Kidney epithelial cell (primary cell): ENCODE measurements around the gene GRIK5. TPM values are rescaled to one million over a fixed set of nuclear protein-coding genes. Genes with fewer than 3 reads are reported as not detected.

Experiments used
- DNase-seq: peaks from one replicate; pipeline ENCODE4 v3.0.0-alpha.2; 2010; ENCODE audit warnings: low read depth
- H3K27me3 ChIP-seq: 2 replicates; pipeline ENCODE4 v1.6.0; 2011; ENCODE audit warnings: low read length; ENCODE audit not compliant: control insufficient read depth, insufficient read depth
- H3K36me3 ChIP-seq: 2 replicates; pipeline ENCODE4 v1.5.1; 2011; ENCODE audit warnings: low read length; ENCODE audit not compliant: control insufficient read depth, insufficient read depth
- H3K4me3 ChIP-seq: 2 replicates; pipeline ENCODE4 v1.5.1; 2011; ENCODE audit warnings: low read depth, mild to moderate bottlenecking, control low read depth, low read length
- total RNA-seq: library from RNA; depleted of rRNA; stranded (reverse); fragments of >200 nt; gene quantifications from 2 replicates; pipeline ENCODE4 v1.2.3, GENCODE V29; 2015
- TF ChIP-seq, protein P1 (sequence below): IDR thresholded peaks from 2 replicates; pipeline ENCODE4 v1.5.1; 2011; ENCODE audit warnings: mild to moderate bottlenecking, moderate library complexity, low read length, control low read depth, inconsistent platforms; ENCODE audit not compliant: insufficient read depth, poor library complexity, severe bottlenecking

GRIK5 gene
- total RNA-seq, 1 donor from 2014 or later: 14.2 TPM

DNA sequence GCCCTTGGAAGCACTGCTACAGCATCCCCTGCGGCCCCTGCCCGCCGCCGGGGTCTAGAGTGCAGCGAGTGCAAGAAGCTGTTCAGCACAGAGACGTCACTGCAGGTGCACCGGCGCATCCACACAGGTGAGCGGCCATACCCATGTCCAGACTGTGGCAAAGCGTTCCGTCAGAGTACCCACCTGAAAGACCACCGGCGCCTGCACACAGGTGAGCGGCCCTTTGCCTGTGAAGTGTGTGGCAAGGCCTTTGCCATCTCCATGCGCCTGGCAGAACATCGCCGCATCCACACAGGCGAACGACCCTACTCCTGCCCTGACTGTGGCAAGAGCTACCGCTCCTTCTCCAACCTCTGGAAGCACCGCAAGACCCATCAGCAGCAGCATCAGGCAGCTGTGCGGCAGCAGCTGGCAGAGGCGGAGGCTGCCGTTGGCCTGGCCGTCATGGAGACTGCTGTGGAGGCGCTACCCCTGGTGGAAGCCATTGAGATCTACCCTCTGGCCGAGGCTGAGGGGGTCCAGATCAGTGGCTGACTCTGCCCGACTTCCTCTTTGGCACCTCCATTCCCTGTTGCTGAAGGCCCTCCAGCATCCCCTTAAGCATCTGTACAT, 10.9 kb upstream of the GRIK5 start:
- Histone ChIP-seq H3K4me3 (no peak overlapping the region), H3K36me3 (peaks cover 4% of the 10 kb centered on the region), H3K27me3 (no peaks in the 10 kb centered on the region)
- TF ChIP-seq, protein P1, sequence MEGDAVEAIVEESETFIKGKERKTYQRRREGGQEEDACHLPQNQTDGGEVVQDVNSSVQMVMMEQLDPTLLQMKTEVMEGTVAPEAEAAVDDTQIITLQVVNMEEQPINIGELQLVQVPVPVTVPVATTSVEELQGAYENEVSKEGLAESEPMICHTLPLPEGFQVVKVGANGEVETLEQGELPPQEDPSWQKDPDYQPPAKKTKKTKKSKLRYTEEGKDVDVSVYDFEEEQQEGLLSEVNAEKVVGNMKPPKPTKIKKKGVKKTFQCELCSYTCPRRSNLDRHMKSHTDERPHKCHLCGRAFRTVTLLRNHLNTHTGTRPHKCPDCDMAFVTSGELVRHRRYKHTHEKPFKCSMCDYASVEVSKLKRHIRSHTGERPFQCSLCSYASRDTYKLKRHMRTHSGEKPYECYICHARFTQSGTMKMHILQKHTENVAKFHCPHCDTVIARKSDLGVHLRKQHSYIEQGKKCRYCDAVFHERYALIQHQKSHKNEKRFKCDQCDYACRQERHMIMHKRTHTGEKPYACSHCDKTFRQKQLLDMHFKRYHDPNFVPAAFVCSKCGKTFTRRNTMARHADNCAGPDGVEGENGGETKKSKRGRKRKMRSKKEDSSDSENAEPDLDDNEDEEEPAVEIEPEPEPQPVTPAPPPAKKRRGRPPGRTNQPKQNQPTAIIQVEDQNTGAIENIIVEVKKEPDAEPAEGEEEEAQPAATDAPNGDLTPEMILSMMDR: no peak
- DNase-seq: no peak

- peaks cover 4% of the 10 kb centered on the region for H3K36me3 ChIP-seq
- no peaks in the 10 kb centered on the region for H3K27me3 ChIP-seq
- H3K4me3 ChIP-seq: no peak overlapping the region
- TF ChIP-seq, protein P1: no peak
- DNase-seq: no peak
Measured at GRCh38 chr19:42079886-42080763, 10.1 kb upstream of the GRIK5 start.

DNA sequence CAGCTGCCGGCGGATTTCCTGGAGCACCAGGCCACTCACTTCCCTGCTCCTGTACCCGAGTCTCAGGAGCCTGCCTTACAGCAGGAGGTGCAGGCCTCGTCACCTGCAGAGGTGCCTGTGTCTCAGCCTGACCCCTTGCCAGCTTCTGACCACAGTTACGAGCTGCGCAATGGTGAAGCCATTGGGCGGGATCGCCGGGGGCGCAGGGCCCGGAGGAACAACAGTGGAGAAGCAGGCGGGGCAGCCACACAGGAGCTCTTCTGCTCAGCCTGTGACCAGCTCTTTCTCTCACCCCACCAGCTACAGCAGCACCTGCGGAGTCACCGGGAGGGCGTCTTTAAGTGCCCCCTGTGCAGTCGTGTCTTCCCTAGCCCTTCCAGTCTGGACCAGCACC, 9.3 kb upstream of the GRIK5 start:
- peaks cover 4% of the 10 kb centered on the region for H3K36me3 ChIP-seq
- TF ChIP-seq, protein P1: no peak
- DNase-seq: no peak
- no peaks in the 10 kb centered on the region for H3K27me3 ChIP-seq
- H3K4me3 ChIP-seq: no peak overlapping the region

- no peak for DNase-seq
- no peak overlapping the region for H3K4me3 ChIP-seq
- peaks cover 4% of the 10 kb centered on the region for H3K36me3 ChIP-seq
- TF ChIP-seq, protein P1: no peak
- no peaks in the 10 kb centered on the region for H3K27me3 ChIP-seq
Measured at GRCh38 chr19:42078538-42079275, 8.7 kb upstream of the GRIK5 start.

DNA sequence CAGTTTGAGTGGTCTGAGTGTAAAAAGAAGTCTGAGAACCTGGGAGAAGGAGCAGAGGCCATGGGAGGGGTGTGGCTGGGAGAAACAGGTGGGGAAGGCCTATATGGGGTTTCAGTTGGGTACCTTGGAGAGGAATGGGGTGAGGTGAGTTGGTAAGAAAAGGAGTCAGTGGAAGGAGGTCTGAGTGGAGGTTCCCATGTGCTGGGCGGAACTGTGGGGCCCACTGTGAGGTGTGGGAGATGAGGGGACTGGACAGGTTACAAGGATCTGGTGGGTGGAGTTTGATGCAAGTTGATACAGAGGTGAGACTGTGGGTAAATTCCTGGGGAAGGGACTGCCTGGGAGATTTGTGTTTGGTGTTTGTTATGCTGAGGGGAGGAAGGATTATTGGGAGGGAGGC, 8.1 kb upstream of the GRIK5 start:
- TF ChIP-seq, protein P1: no peak
- DNase-seq: no peak
- H3K27me3 ChIP-seq: no peaks in the 10 kb centered on the region
- H3K4me3 ChIP-seq: no peak overlapping the region
- peaks cover 4% of the 10 kb centered on the region for H3K36me3 ChIP-seq
